HG02970 (cell line): Measurements from ENCODE around the gene TENM4.
"Not testable (repeated sequence)": the region's sequence is repeated elsewhere in the genome, so short reads cannot be mapped to it uniquely, and the experiment has no call there.

Experiments
- ATAC-seq: cut with Tn5 transposase; IDR thresholded peaks from one replicate; pipeline ENCODE4 v1.9.1; 2021; ENCODE audit warnings: mild to moderate bottlenecking, moderate library complexity, moderate number of reproducible peaks; ENCODE audit not compliant: unreplicated experiment, low FRiP score

TENM4 gene

DNA sequence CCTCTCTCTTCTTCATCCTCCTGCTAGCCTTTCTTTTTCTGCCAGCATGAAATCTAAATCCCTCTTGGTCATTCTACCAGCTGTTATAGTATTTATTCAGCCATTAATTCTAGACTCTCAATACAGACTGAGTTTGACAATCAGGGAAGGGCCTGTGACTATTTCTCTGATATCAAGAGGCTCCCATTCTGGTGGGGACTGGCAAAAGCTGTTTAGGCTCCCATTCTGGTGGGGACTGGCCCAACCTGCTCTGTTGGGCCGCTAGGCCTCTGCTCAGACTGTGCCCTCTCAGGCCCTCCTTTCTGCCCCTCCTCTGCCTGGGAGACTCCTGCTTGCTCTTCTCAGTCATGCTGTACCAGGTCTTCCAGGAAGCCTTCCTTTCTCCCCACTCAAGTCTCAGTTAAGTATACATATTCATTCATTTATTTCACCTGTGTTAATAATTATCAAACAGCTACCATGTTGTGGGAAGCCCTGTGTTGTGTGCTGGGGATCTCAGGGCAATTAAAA lies 542.5 kb downstream of the TENM4 start:
- ATAC-seq: no peak

DNA sequence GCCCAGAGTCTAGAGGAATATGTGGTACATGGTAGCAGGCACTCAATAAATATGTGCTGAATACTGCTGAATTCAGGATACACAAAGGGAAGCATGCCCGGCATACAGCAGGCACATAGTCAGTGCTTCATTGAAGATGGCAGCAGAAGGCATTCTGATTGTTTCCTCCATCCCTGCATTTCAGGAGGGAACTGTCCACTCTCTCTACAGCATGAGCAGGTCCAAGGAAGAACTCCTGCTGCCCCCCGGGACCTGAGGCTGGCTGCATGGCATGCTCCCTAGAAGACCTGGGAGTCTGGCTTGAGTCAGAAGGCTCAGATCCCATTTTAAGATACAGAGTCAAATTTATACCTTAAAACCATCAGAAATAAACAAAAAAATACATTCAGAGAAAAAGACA lies 546.8 kb downstream of the TENM4 start:
- no peak for ATAC-seq

- no peak for ATAC-seq
These were observed 551.1 kb downstream of the TENM4 start for GRCh38 chr11:78889698-78890097.

DNA sequence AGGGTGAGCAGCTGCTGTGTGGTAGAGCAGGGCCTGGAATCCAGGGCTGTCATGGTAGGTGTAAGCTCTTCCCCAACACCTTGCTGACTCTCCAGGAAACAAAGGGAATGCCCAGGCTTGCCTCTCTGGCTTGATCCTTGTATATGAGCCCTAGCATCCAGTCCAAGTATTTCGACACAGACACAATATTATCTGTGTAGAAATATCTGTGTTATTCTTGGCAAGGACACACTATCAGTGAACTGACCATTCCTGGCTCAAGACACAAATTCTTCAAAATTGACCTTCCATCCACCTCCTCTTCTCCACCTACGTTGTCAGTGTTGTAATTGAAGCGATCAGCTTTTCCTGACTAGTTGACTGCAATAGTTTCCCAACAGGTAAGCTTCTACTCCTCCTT lies 554.2 kb downstream of the TENM4 start:
- ATAC-seq: no peak

- no peak for ATAC-seq
These were observed 556.1 kb downstream of the TENM4 start for GRCh38 chr11:78884761-78885160.

DNA sequence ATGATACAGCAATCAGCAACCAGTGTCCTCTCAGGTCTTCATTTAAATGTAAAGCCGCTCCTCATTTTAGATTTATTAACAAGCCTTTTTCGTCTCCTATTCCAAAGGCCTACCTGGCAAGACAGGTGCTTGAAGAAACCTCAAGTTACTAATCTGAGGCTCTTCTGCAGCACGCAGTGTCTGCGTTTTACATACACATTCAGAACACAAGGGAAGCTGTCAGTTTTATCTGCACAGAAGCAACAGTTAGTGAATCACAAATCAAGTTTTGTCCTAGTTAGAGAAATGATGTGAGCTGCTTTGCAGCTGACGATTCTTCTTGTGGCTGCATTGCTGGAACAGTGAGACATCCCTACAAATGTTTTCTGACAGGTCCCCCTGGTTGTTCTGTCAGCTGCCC lies 557.3 kb downstream of the TENM4 start:
- ATAC-seq: no peak

DNA sequence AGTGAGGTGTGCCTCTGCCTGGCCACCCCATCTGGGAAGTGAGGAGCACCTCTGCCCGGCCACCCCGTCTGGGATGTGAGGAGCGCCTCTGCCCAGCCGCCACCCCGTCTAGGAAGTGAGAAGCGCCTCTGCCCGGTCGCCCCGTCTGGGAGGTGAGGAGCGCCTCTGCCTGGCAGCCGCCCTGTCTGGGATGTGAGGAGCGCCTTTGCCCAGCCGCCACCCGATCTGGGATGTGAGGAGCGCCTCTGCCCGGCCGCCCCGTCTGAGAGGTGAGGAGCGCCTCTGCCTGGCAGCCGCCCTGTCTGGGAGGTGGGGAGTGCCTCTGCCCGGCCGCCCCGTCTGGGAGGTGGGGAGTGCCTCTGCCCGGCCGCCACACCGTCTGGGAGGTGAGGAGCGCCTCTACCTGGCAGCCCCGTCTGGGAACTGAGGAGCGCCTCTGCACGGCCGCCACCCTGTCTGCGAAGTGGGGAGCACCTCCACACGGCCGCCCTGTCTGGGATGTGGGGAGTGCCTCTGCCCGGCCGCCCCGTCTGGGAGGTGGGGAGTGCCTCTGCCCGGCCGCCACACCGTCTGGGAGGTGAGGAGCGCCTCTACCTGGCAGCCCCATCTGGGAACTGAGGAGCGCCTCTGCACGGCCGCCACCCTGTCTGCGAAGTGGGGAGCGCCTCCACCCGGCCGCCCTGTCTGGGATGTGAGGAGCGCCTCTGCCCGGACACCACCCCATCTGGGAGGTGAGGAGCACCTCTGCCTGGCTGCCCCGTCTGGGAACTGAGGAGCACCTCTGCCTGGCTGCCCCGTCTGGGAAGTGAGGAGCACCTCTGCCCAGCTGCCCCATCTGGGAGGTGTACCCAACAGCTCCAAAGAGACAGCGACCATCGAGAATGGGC lies 561.5 kb downstream of the TENM4 start:
- ATAC-seq: not testable (repeated sequence)

DNA sequence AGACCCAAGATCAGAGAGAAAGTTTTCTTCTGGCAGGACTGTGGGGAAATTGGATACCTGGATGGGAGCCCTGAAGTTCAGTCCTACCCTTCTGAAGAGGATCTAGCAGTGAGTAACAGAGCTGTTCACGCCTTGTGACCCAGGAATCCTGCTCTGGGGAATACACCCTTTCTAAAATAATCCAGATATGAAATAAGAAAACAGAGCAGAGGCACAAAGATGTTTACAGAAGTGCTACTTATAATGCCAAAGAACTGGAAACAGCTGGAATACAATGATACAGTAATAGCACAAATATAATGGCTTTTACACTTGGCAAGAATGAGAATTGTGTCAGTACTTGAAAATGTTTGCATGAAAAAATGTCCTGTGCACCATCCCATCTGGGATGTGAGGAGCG lies 562.2 kb downstream of the TENM4 start:
- ATAC-seq: no peak

DNA sequence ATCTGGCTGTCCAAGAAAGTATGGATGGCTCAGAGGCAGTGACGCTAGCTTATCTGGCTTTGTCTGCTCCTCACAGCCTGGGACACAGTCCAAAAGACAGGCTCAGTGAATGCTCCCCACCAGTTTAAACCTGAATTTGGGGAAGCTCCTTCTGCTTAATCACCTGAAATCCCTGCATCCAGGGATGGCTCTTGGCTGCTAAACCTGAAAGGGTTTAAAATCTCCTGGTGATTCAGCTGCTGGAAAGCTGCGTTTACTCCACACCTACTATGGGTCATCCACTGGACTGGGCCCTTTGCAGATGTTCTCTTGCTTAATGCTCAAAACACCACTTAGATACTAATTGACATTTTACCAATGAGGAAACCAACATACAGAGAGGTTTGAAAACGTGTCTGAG lies 564.2 kb downstream of the TENM4 start:
- no peak for ATAC-seq

DNA sequence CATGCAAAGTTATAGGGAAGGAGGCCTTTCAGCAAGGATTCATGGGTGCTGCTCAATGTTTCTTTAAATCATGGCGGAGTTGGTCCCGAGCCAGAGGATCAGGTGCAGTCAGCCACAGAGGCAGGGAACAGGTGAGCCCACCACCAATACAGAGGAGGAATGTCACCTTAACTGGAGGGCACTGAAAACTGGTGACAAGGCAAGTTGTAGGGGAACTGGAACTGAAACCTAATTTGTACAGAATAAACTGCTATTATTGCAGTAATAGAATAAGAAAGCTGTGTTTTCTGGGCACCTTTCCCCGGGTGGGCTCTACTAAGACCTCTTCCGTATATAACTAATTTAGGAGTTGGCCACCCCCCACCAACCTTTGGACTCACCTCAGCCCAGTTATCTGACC lies 570.2 kb downstream of the TENM4 start:
- ATAC-seq: no peak

DNA sequence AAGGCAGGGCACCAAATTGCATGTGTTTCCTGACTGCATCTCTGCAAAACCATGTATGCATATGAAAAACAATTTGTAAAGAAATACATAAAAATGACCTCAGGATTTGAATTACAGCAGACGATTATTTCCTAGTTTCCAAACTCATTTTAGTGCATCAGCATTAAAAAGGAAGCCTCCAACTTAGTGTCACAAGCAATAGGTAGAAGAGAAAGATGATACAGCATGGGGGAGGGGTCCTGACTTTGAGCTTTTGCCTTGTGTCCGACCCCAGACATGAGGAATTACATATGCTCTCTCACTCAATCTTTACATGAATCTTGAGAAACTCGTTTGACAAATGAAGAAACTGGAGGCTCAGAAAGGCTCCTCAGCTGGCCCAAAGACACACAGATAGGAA lies 571.5 kb downstream of the TENM4 start:
- ATAC-seq: no peak

DNA sequence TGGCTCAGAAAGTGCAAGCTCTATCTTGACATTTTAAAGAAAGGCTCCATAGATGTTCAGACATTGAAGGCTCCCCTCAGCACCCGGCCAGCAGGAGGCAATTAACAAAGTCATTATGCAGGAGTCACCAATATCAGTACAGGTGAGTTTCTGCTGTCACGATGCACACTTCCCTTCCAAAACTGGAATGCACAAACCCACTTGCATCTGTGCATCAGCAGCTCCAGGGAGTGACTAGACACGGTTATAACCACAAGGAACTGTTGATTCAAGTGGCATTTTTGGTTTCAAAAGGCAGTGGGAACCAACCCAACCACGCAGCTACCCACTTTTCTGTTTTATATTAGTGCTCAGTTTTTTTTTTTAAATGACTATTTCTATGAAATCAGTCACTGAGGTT lies 572.3 kb downstream of the TENM4 start:
- no peak for ATAC-seq

DNA sequence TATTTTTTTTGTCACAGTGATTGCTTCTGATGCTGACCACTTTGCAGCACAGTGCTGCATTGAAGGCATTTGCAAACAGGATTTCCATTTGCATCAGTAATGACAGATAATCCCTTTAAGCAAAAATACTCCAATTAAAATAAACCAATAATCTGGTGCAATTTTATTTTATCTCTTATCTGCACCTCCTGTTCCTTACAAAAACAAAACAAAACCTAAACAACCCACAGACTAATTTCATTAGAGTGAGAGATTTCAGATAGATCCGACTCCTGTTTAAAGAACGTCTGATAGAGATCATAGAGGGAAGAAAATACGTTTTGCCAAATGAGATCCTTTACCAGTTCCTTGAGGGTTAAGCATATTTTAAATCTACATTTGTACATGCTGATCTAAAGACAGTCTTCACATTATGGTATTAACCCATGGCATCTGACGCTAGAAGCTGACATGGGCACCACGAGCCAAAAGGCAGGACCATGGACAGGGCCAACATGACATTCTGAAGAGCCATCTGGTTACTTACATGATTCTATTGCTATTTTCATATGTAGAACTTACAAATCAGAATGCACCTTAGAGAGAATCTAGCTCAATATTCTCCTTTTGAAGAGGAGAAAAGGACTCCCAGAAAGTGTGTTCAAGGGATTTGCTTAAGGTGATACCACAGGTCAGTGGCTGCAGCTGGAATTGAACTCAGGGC lies 580.0 kb downstream of the TENM4 start:
- no peak for ATAC-seq

GRCh38 chr11:78857688-78858087 lies 583.1 kb downstream of the TENM4 start:
- ATAC-seq: no peak

GRCh38 chr11:78856211-78856610 lies 584.6 kb downstream of the TENM4 start:
- no peak for ATAC-seq

DNA sequence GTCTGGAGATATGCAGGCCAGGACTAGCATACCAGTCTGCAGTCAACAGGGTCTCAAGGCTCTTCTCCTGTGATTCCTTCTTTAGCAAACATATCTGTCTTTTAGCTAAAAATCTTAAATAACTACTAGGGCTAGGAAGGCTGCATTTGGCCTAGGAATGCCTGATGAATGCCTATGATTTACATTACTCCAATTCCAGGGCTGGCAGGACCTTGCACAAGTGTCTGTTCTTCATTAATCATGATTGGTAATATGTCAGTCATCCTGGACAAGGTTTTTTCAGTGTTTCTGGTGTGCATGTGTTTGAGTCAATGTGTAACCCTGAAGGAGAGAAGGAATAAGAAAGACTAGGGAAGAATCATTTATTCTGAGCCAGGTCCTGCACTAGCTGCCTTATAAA lies 585.7 kb downstream of the TENM4 start:
- ATAC-seq: no peak

DNA sequence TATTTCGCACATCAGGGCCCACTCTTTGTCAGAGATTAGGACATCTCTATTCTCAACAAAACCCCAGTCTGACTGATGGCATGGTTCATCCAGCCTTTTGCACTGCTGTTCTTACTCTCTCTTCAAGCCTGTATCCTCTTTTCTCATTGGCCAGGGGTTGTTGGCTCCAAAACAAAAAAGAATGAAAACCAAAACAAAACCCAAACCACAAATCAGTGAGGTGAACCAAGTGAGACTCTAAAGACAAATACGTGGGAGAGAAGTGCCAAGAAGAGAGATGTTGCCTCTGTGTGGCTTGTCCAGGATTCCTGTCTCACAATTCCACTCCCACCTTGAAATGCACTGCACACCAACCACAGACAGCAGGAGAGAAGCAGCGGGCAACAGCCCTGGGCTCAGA lies 587.3 kb downstream of the TENM4 start:
- no peak for ATAC-seq

DNA sequence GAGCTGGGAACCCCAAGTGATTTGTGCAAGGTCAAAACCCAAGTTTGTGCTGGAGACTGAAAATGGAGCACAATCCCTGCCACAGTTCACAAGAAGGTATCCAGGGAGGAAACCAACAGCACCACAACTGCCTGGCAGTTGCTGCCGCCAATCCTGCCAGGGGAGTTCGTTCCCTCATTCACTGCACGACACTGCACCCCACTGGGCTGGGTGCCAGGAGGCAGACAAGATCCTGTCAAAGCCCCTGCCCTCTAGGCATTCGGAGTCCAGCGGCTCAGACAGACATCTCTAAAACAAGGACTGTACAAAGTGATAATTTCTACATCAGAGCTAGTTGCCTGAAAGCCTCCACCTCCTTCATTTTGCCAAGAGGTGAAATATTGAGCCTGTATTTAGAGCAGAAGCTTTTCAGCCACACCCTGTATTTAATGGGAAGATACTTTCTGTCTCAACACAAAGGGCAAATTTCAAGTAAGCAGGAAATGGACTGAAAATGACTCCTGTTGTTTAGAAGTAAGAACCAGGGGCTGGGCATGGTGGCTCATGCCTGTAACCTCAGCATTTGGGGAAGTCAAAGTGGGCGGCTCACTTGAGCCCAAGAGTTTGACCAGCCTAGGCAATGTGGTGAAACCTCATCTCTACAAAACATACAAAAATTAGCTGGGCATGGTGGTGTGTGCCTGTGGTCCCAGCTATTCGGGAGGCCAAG lies 588.8 kb downstream of the TENM4 start:
- no peak for ATAC-seq

DNA sequence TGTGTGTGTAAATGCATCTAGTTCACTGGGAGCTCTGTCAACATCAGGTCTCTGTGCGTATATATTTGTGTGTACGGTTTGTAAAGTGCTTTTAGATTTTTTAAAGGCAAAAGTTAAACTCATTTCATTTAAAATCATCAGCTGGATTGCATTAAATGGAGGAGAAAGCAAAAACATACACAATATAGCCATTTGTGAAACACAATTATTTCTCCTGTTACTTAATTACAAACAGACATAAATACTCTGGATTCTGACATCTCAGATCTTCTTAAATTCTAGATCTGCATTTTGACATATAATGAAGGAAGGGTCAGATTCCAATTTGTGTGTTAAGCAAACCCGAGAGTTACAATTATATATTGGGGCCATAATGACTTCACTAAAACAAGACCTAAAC lies 590.8 kb downstream of the TENM4 start:
- ATAC-seq: no peak

- ATAC-seq: no peak
These were observed 594.6 kb downstream of the TENM4 start for GRCh38 chr11:78846269-78846668.

- ATAC-seq: no peak
These were observed 595.3 kb downstream of the TENM4 start for GRCh38 chr11:78845496-78845895.
